GM12878 (cell line): Measurements from ENCODE around the gene SLC29A2.

Source experiments
- CBFB ChIP-seq: IDR thresholded peaks from 2 replicates; pipeline ENCODE4 v1.6.1; 2016; ENCODE audit warnings: antibody characterized with exemption, low read depth
- CHD4 ChIP-seq: fragments of 200-600 bp; sonication (generic); IDR thresholded peaks from 2 replicates; pipeline ENCODE4 v1.6.1; 2016; ENCODE audit warnings: mild to moderate bottlenecking
- CTCF ChIP-seq, 3 experiments: IDR thresholded peaks in 2 of 3; conservative IDR thresholded peaks in 1 of 3; 2 replicates each; pipeline ENCODE4 v1.5.1; 2011; ENCODE audit warnings: low read depth in 3 of 3, low read length in 3 of 3, mild to moderate bottlenecking in 3 of 3, control low read depth in 2 of 3, moderate library complexity in 2 of 3, inconsistent platforms in 1 of 3, mixed read lengths in 1 of 3; ENCODE audit not compliant: control insufficient read depth in 2 of 3, insufficient read depth in 1 of 3; ENCODE audit errors: extremely low read depth in 1 of 3
- EZH2 ChIP-seq: IDR thresholded peaks from 2 replicates; pipeline ENCODE4 v1.6.1; 2012; ENCODE audit warnings: low read depth, mild to moderate bottlenecking, control low read depth, inconsistent platforms, low read length, borderline replicate concordance; ENCODE audit not compliant: control insufficient read depth
- IRF5 ChIP-seq: fragments of 450-650 bp; IDR thresholded peaks from 2 replicates; pipeline ENCODE4 v1.6.1; 2017; ENCODE audit warnings: borderline replicate concordance
- JUND ChIP-seq: IDR thresholded peaks from 2 replicates; pipeline ENCODE4 v1.6.1; 2012; ENCODE audit warnings: low read depth, mild to moderate bottlenecking, low read length, improper control_type of control experiment, moderate library complexity
- PAX5 ChIP-seq: IDR thresholded peaks from 2 replicates; pipeline ENCODE4 v1.6.1; 2011; ENCODE audit warnings: low read depth, low read length, borderline replicate concordance
- POLR2A ChIP-seq: IDR thresholded peaks from 2 replicates; pipeline ENCODE4 v1.6.1; 2011; ENCODE audit warnings: low read depth, mild to moderate bottlenecking, low read length

- no peak for TF ChIP-seq CTCF (IDR thresholded peaks at IDR 0.05 in 2 of 3, conservative IDR thresholded peaks at IDR 0.05 in 1 of 3; ENCODE audit: control insufficient read depth in 2 of 3, extremely low read depth in 1 of 3, insufficient read depth in 1 of 3, low read depth in 3 of 3, low read length in 3 of 3)
- TF ChIP-seq POLR2A, result no peak
- no peak for TF ChIP-seq CBFB
- no peak for TF ChIP-seq IRF5
- no peak for TF ChIP-seq EZH2
- TF ChIP-seq JUND, result no peak
- TF ChIP-seq CHD4, result no peak
- TF ChIP-seq PAX5, result no peak
Observed at GRCh38 chr11:66314186-66314501, 57.4 kb downstream of the SLC29A2 start.
